Kidney tubule cell (primary cell): Measurements from ENCODE around the gene CHMP3.
"Not testable (repeated sequence)": the region's sequence is repeated elsewhere in the genome, so short reads cannot be mapped to it uniquely, and the experiment has no call there.

Experiments
- DNase-seq: peaks from one replicate; pipeline ENCODE4 v3.0.0-alpha.2; 2018; ENCODE audit warnings: low spot score

CHMP3 gene

GRCh38 chr2:86562922-86563649 is at the start of gene CHMP3:
TSS of gene CHMP3 (minus strand) at chr2:86563443. CDS start at chr2:86563348, 95 bp downstream.
- peak; percentile 97 for DNase-seq

- peak; percentile 85 for DNase-seq
Observed at GRCh38 chr2:86610871-86611270, 47.6 kb upstream of the CHMP3 start.

DNA sequence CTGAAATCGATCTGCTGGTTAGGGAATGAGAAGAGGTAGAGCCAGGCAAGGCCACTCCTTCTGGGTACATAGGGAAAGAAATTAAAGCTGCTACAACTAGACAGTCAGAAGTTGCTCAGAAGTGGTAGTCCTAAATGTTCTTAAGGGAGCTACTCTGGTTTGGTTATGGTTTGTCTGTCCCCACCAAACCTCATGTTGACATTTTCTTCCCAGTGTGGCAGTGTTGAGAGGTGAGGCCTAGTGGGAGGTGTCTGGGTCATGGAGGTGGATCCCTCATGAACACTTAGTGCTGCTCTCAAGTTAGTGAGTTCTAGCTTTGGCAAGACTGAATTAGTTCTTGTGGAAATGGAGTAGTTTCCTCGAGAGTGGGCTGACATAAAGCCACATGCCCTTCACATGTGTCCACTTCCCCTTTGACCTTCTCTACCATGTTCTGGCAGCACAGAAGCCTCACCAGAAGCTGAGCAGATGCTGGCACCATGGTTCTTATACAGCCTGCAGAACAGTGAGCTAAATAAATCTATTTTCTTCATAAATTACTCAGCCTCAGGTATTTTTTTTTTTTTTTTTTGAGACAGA is 45.7 kb upstream of the CHMP3 start:
- no peak for DNase-seq

DNA sequence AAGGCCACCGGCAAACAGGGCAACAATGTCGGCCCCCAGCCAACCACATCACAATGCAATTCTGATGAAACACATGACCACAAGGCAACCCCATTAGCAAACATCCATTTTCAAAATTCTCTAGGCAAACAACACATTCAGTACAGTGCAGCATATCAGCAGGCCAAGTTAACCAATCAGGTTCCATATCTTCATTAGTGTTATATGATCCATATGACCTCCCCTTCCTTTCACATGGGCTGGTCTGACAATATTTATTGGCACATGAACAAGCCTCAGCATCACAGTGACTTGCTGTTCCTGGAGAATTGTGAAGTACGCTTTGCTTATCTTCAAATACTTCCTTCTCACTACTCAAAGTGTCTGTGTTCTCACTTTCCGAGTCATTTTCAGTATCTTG is 40.7 kb upstream of the CHMP3 start:
- DNase-seq = no peak

DNA sequence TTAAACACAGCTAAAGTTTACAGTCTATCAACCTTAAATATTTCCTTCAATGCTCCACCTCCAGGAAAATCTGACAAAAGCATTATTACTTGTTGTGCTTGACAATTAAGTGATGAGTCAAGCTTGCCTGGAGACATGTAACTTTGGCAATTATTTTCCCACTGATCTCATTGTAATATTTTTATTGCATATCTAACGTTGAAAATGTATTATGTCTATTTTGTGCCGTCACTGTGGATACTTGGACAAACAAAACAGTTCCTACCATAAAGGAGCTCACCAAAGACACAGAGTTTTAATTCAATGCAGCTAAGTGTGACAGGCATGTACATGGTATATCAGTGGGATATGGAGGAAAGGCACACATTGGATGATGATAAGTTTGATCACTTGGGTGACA is 35.7 kb upstream of the CHMP3 start:
- DNase-seq = no peak

GRCh38 chr2:86596118-86596517 is 32.9 kb upstream of the CHMP3 start:
- DNase-seq = no peak

- DNase-seq = no peak
Observed at GRCh38 chr2:86593266-86593665, 30.0 kb upstream of the CHMP3 start.

DNA sequence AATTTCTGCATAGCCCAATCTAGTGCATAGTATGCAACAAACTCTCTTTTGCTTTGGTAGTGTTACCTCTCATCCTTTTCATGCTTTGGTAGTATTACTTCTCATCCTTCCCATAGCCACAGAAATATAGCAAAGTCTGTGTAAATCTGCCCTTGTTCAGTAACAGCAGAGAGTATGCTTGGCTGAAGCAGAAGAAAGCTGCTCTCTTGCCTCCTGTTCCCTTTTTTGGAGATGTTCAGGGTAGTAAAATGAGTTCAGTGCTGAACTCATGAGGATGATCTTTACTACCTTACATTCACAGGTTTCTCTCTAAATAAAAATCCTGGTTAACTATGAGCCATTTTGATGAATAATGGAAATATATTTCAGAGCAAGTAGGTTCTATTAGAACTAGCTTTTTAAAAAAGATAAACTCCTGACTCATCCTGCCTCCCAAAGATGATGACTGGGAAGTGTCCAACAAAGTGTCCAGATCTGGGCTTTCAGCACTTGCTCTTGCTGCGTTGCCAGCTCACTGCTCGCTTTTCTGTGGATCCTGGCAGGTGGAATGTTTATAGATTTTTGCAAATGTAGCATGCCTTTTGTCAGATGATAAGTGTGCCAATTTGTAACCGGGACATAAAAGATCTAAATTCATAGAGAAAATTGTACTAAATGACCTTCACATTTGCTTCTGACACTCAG is 29.4 kb upstream of the CHMP3 start:
- DNase-seq = no peak

- DNase-seq = not testable (repeated sequence)
Observed at GRCh38 chr2:86589701-86590100, 26.5 kb upstream of the CHMP3 start.

- DNase-seq = peak; percentile 19
Observed at GRCh38 chr2:86584151-86584913, 21.1 kb upstream of the CHMP3 start.

- DNase-seq = no peak
Observed at GRCh38 chr2:86580560-86580959, 17.3 kb upstream of the CHMP3 start.

GRCh38 chr2:86577817-86578456 is 14.7 kb upstream of the CHMP3 start:
- no peak for DNase-seq

GRCh38 chr2:86570059-86570458 is 6.8 kb upstream of the CHMP3 start:
- peak; percentile 9 for DNase-seq

- no peak for DNase-seq
Observed at GRCh38 chr2:86566821-86567190, 3.6 kb upstream of the CHMP3 start.

- DNase-seq = no peak
Observed at GRCh38 chr2:86566158-86566820, 3.0 kb upstream of the CHMP3 start.

- DNase-seq = peak; percentile 15
Observed at GRCh38 chr2:86563650-86564061, 413 bp upstream of the CHMP3 start.

DNA sequence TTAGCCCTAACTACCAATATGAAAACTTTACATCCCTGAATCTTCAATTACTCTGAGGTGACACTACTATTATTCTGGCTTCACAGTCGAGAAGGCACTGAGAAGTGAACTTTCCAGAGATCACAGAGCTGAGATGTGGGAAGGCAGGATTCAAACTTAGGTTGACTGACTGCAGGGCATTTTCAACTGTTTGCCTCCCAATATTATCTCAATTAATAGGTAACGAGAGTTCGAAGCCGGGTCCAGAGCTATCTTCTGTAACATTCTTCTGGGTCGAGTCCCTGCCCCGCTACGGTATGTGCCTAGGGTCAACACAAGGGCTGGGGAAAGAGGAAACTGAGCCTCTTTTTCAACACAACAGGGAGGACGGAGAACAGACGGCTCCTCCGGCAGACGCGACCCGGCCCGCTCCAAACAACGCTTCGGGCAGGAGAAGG is 740 bp downstream of the CHMP3 start:
- no peak for DNase-seq

DNA sequence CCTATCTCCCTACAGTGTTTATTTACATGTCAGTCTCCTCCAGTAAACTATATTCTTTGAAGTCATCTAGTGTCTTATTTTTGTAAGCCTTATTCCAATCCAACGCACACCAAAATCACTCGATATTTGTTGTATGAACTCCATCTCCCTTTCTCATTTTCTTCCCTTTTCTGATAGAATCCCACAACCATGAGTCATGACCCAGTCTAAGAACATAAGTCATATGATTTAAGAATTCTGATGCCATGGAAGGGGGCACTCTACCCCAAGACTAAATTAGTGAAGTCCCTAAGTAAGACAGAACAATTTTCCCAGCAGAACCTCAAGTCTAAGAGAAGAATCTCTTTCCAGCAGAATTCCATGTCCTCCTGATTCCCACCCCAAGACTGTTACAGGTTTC is 5.4 kb downstream of the CHMP3 start:
- DNase-seq = no peak

DNA sequence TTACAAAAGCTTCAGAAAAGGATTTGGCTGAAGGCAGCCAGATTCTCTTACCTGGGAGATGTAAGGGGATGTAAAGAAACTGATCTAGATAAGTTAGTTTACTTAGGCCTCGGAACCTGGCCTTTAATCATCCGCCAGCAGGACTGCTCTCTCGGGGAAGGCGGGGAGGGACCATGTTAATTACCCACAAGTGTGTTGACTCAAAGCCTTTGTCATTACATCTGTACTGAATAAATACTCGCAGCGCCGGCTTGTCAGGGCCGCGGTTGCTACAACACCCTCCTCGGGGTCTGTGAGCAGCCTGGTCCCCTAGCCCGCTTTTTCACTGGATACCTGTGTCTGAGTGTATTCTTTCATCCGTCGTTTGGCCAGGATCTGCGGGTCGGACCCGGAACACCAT is 6.7 kb downstream of the CHMP3 start:
- no peak for DNase-seq

GRCh38 chr2:86552889-86553288 is 10.4 kb downstream of the CHMP3 start:
- DNase-seq = no peak

DNA sequence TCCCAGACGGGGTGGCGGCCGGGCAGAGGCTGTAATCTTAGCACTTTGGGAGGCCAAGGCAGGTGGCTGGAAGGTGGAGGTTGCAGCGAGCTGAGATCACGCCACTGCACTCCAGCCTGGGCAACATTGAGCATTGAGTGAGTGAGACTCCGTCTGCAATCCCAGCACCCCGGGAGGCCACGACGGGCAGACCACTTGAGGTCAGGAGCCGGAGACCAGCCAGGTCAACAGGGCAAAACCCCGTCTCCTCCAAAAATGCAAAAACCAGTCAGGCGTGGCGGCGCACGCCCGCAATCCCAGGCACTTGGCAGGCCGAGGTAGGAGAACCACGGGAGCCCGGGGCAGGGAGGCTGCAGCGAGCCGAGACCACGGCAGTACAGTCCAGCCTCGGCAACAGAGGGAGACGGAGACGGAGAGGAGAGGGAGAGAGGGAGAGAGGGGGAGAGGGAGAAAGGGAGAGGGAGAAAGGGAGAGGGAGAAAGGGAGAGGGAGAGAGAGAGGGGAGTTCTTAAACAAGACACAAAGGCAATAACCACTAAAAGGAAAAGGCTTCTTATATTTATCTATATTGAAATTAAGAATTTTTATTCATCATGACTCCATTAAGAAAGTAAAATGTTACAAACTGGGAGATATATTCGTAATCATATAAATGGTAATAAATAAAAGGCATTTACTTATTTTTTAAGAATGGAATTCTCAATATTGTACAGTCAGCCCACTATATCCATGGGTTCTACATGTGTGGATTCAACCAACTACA is 13.1 kb downstream of the CHMP3 start:
- not testable (repeated sequence) for DNase-seq
